CD1c-positive myeloid dendritic cell (primary cell): ENCODE data around the gene MOB2.
A peak's percentile ranks its signal among the peaks of the same experiment; 100 is the strongest.
"Not testable (repeated sequence)": the region's sequence is repeated elsewhere in the genome, so short reads cannot be mapped to it uniquely, and the experiment has no call there.

ENCODE experiments used
- DNase-seq: peaks from one replicate; pipeline ENCODE4 v3.0.0-alpha.2; 2016; ENCODE audit errors: extremely low spot score

The MOB2 gene

DNA sequence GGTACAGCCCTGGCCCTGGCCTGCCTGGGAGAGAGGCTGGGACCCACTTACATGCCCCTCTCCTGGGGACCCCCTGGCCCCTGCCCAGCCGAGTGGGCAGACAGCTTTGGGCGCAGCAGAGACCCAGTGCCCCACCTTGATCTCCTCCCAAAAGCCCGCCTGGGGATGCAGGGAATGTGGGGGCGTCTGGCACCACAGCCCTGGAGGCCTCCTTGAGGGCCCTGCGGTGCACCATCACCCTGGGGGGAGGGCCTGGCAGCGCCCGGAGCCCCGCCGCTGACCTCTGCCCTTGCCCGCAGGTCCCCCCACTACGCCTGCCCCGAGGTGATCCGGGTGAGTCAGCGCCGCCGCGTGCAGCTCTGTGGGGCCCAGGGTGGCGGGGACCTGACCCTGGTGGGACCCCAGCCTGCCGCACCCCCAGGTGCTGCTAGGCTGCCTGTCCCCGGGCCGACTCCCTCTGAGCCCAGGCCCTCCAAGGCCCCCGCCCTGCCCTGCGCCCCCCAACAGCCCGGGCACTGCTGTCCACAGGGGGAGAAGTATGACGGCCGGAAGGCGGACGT is 43.7 kb downstream of the MOB2 start:
- DNase-seq: no peak

DNA sequence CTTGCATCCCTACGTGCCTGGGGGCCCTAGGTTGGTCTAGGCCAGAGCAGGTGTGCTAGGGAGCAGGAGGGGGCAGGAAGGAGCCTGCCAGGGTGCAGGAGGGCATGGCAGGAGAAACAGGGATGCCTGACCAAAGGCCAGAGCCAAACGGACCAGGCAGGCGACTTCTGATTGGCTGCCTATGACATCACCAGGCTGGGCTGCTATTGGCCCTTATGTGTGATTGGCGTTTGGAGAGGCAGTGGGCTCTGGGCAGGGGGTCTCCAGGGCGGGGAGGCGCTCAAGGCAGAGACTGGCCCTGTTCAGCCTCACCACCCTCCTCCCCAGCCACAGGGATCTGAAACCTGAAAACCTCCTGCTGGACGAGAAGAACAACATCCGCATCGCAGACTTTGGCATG is 44.4 kb downstream of the MOB2 start:
- DNase-seq: no peak

DNA sequence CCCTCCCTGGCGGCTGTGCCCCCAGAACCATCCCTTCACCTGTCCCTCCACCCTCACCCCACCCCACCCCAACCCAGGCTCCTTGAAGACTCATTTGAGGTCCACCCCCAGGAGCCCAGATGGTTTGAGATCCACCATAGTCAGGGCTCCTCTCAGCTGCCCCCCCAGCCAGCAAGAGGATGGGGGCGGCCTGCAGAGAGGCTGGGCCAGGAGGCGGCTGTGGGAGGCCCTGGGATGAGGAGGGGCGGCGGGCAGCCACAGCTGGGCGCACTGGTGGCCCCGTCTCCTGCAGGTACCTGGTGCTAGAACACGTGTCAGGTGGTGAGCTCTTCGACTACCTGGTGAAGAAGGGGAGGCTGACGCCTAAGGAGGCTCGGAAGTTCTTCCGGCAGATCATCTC is 46.1 kb downstream of the MOB2 start:
- no peak for DNase-seq

DNA sequence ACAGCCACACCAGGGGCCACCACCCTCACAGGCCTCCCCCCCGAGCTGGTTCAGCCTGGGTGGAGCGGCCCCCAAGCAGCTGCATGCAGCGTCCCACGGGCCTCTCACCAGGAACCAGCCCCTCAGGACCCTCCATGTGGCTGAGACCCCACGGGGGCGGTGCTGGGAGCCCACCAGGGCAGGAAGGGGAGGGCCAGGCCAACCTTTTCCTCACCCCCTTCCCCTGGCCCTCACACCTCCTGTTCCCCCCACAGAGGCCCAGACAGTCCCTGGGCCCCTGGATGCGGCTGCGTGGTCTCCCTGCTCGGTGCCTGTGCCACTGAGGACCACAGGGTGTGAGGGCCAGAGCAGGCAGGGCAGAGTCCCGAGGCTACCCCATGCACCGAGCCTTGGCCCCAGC is 46.5 kb downstream of the MOB2 start:
- no peak for DNase-seq

DNA sequence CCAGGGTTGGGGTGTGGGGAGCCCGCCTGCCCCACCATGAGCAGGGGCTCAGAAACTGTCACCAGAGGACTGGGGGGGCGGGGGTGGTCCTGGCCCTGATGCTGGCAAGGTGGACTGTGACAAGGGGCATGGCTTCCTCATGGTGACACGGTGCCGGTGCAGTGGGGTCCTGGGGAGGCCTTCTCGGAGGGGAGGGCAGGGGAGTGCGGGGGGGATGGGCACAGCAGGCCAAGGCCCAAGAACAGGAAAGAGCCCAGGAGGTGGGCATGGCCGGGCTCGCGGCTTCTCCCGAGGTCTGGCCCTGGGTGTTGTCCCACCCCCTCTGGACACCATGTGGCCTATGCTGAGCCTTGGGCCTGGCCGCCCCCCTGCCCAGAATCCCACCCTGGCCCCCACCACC is 47.2 kb downstream of the MOB2 start:
- DNase-seq: no peak

DNA sequence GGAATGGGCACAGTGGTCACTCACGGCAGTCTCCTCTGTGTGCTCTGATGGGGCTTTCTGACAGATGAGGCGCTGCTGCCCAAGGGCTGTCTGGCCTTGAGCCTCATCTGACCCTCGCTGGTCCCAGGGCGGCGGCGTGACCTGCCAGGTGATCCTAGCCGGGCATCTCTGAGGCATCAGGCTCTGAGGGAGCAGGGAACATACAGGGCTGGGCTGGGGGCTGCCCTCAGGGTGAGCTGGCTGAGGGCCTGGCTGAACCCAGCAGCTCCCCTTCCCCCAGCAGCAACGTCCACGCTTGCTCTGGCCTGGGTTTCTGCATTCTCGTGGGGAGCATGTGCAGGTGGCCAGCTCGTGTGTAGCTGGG is 47.6 kb downstream of the MOB2 start:
- no peak for DNase-seq

DNA sequence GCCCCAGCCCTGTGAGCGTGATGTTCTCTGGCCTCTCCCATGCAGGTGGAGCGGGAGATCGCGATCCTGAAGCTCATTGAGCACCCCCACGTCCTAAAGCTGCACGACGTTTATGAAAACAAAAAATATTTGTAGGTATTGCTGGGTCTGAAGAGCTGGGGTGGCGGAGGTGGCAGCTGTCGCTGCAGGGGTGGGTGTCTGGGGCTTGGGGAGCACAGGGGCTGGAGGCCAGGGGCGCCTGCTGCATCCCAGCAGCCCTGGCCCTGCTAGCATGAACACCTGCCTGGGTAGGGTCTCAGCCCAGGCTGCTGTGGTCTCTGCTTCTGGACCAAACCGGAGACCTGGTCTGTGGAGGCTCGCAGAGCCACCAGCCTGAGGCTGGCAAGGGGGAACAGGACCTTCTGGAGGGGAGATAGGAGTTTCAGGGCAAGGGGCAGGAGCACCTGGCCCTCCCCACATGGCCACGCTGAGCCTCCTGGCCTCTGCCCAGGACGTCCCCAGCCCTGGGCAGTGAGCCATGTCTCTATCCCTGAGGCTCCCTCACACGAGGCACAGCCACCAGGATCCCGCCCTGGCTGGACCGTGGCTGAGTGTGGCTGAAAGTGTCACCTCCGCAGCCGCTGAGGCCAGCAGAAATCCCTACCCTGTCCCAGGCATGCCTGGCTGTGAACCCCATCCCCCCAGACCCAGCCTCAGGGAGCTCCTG is 48.2 kb downstream of the MOB2 start:
- no peak for DNase-seq

DNA sequence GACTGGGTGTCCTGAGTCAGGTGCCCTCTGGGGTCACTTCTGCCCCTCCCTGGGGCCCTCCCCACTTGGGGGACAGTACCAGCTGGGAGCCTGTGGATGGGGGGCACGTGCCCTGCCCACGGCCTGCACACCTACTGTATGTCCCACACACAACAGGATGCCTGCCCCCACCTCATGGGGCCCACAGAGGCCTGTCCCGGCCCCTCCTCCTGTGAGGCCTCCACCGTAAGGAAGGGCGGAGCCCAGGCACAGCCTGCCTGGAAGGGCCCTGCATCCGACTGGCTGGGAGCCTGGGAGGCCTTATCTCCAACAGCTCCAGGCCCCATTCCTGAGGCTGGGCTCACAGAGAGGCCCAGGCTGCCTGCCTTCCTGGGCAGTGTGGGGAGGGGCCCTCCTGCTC is 49.1 kb downstream of the MOB2 start:
- DNase-seq: no peak

DNA sequence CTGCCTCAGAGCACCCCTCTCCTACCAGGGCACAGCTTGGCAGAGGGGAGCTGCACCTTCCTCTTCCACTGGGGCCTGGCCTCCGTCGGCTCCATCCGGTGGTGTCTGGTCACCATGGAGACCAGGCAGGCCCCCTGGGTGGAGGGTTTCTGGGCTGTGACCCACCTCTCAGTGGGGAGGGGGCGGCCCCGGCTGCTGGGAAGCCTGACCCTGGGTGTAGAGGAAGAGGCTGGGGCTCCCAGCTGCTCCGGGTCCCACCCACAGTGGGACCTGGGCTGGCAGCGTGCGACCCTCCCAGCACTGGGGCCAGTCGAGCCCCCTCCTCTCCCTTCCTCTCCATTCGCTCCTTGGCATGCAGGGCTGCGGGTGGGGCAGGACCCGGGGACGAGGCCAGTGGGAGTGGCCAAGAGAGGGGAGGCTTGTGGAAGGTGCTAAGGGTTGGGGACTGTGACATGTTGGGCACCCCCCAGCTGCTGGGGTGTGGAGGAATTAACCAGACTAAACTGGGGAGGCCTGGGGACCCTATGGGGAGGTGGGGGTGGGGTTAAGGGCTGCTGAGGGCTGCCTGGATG is 50.0 kb downstream of the MOB2 start:
- no peak for DNase-seq

DNA sequence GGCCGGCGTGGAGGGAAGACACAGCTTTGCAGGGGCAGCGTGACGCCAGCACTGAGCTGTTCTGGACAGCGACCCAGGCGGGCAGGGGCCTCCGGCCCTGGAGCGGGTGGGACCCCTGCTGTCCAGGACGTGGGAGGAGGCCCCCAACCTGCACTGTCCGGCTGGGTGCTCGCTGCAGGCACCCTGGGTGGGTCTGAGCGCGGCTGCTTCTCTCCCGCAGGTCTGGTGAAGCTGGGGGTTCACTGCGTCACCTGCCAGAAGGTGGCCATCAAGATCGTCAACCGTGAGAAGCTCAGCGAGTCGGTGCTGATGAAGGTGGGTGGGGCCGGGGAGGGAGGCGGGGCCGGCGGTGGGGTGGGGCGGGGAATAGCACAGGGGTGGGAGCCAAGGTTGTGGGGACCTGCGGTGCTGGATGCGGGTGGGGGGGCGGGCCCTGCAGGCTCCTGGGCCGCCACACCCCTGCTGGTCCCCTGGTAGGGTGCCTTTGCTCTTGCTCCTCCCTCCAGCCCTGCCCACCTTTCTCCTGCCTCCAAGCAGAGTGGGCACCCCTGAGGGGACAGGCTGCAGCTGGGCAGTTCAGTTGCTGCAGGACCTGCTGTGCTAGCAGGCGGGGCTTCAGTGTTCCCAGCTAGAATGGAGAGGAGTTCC is 50.6 kb downstream of the MOB2 start:
- peak; percentile 10 for DNase-seq

DNA sequence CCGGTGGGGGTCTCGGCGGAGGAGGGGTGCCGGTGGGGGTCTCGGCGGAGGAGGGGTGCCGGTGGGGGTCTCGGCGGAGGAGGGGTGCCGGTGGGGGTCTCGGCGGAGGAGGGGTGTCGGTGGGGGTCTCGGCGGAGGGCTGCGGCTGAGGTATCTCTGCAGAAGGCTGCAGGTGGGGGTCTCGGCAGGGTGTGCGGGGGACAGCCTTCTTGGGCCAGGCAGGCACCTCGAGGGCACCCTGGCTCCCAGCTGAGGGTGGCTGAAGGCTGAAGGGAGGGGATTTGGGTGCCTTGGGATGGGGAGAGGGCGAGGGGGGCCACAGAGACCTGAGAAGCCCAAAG is 51.1 kb downstream of the MOB2 start:
- DNase-seq: not testable (repeated sequence)

DNA sequence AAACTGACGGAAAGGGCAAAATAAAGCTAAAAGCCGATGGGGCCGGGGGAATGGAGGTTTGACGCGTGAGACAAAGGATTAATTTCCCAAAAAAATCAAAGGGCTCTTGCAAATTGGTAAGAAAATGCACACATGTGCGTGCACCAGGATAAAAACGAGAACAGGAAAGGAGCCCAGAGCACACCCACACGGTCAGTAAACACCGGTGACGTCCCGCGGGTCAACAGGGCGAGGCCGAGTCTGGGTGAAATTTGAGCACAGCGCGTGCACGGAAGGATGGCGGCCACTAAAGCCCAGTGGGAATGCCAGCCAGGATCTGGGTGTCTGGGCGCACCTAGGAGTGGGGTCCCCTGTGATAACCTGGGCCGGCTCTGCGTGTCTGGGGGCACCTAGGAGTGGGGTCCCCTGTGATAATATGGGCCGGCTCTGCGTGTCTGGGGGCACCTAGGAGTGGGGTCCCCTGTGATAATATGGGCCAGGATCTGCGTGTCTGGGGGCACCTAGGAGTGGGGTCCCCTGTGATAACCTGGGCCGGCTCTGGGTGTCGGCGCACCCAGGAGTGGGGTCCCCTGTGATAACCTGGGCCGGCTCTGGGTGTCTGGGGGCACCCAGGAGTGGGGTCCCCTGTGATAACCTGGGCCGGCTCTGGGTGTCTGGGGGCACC is 52.5 kb downstream of the MOB2 start:
- no peak for DNase-seq

DNA sequence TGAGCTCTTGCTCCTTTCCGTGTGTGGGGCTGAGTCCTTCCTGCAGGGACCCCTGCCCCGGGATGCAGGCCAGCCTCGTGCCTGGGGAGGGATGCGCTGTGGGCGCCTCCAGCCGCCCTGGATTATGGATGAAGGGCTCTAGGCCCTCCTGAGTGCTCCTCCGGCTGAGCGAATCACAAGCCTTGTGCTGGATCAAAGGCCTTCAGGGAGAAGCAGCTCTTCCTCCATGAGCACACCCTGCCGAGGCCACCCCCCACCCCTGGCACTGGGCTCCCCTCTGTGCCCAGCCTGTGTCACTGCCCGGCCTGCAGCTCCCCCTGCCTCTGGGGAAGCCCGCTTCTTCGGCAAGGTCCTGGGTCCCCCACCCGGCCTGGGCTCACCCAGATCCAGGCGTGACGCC is 53.0 kb downstream of the MOB2 start:
- DNase-seq: no peak

DNA sequence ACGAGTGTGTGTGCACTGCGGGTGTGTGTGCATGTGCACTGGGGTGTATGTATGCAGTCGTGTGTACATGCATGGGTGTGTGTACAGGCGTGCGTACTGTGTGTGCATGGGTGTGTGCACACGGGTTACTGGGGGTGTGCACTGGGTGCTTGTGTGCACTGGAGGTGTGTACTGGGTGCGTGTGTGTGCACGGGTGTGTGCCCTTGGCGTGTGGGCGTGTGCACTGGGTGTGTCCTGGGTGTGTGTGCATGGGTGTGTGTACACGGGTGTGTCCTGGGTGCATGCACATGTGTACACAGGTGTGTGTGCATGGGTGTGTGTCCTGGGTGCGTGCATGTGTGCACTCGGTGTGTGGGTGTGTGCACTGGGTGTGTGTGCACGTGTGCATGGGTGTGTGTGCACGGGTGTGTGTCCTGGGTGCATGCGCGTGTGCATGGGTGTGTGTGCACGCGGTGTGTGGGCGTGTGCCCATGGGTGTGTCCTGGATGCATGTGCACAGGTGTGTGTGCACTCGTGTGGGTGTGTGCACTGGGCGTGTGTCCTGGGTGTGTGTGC is 57.7 kb downstream of the MOB2 start:
- DNase-seq: no peak

DNA sequence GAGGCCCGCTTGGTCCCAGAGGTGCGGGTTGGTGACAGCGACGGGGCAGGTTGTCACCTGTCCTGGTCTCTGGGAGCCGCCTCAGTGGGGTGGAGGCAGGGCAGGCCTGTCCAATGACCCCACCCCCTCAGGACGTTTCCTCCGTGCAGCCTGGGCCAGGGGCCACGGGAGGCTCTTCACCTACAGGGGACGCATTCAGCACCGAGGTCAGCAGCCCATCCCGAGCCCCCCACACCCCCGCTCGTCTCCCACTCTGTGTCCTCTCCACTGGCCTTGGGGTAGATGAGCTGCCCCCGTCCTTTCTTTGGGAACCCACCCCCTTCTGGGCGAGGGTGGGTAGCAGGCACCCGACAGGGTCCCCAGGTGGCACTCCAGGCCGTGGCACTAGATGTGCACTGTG is 61.1 kb downstream of the MOB2 start:
- no peak for DNase-seq

DNA sequence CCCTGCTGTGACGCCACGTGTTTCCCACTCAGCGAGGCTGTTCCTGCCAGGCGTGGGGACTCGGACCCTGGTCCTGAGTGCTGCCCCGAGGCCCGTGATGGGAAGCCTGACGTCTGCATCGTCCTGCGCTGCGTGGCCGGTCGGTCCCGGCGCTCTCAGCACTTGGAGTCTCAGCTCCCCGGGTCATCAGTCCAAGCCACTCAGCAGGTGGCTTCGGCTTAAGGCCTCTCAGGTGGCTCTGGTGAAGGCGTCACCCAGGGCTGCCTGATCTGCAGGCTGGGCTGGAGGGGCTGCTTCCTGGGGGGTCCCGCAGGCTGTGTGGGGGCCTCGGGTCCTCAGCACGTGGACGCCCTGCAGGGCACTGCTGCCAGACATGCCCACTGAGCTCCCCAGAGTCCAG is 61.6 kb downstream of the MOB2 start:
- no peak for DNase-seq

DNA sequence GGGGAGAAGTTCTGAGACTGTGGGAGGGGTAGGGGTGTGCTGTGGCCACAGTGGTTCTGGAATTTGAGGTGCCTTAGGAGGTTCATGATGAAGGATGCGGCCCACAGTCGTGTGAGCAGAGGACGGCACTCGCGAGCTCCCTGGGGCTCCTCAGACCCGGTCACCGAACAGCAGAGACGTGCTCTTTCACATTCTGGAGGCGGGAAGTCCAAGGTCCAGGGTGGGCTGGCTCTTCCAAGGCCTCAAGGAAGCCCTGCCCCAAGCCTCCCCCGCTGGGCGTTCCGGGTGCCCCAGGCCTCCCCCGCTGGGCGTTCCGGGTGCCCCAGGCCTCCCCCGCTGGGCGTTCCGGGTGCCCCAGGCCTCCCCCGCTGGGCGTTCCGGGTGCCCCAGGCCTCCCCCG is 63.2 kb downstream of the MOB2 start:
- DNase-seq: not testable (repeated sequence)

DNA sequence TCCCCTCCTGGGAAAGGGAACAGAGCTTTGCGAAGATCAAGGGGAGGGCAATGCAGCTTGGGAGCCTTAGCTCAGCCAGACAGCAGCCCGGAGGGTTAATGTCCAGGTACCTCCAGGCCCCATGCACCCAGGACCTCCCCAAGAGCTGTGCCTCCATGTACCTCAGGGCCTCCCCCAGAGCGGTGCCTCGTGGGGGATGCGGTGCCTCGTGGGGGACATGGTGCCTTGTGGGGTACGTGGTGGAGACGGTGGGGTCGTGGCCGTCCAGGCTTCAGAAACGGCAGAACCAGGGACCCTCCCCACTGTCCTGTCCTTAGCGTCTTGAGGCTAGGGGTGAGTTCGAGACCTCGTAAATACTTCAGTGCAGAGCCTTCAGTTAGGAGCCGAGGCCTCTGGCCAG is 63.6 kb downstream of the MOB2 start:
- no peak for DNase-seq

DNA sequence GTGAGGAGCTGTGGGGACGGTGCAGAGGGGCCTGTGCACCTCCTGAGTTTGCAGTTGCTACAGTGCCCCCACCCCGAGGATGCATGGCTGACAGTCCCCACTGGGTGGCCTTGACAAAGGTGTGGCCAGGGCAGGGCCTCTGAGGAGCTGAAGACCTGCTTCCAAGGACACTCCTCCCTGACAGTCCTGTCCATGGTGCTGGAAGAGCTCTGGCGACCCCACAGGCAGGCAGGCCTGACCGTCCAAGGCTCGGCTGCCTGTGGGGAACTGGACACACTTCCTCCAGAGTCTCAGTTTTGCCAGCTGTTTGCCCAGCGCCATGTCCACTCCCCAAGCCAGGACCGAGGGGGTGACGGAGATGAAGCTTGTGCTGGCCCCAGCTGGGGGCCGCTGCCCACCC is 64.1 kb downstream of the MOB2 start:
- no peak for DNase-seq

DNA sequence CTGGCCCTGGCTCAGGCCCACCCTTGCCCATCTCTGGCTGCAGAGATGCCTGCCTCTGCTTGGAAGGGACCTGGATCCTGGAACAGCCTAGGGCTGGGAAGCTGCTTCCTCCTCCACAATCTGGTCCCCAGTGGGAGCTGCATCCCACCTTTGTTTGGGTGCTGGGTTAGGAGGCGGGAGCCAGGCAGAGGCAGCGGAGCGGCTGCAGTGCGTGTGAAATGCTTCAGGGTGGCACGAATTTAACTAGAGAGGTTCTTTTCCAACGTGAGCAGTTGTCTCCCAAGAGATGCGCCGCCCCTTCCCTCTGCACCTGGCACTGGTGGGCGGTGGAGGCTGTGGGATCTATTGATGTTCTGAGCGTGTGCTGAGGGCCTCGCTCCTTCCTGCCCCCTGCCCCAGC is 65.3 kb downstream of the MOB2 start:
- no peak for DNase-seq

DNA sequence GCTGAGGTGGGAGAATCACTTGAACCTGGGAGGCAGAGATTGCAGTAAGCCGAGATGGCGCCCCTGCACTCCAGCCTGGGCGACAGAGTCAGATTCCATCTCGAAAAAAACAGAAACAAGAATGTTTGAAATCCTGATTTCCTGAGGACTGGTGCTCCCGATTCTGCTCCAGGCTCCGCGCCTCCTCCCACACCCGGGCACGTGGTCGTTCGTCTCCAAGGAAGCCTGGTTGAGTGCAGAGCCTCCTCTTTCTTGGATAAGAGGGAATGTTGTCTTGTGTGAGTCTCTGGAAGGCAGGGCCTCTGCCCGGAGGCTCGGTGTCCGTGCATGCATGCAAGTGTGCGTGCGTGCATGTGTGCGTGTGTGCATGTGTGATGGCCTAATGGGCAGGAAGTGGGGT is 66.8 kb downstream of the MOB2 start:
- DNase-seq: no peak
